ENCODE measurements around the gene CSPG4. TPM values are rescaled to one million over a fixed set of nuclear protein-coding genes. Genes with fewer than 3 reads are reported as not detected.
A peak's percentile ranks its signal among the peaks of the same experiment; 100 is the strongest.

Gene CSPG4
- total RNA-seq, 1 experiment from 2014 or later, result 0.20 TPM

DNA sequence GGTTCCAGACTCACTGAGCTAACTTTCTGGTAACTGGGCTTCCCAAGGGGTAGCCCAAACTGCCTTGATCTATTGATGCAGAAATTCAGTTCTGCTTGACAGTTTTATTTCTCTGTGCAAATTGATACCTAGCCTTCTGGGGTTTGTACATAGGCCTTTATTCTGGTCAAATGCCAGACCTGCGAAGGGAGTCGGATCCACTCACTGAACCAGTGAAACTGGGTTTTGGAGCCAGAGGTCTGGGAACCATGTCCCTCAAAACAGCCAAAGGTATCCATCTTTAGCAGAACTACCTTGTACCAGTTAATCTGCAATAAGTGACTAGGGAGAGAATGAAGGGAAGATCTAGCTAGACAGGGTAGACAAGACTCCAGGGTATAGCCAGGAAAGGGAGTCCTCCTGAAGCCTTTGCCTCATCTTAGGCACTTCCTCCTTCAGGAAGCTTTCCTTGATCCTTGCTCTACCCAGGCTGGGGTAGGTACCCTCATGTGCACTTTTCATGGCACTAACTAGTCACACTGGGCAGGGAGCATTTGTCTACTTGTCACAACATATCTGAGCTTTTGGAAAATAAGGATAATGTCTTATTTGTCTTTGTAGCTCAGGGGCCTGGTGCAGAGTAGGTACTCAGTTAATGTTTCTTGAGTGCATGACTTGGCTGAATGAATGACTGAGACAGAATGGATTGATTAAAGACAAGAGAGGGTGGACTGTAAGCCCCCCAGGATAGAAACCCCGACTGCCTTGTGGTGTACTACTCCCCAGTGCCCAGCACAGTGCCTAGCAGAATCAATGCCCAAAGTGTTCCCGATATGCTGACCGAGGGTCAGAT, 66.3 kb downstream of the CSPG4 start:
- H3K9me3 ChIP-seq, result no peaks in the 10 kb centered on the region
- POLR2A ChIA-PET, result interaction anchor here (0.5 to 1.5 kb wide), 4 partner anchors 26 to 1635 kb away, joined by 3 to 10 read pairs (median 4); partner anchors contain the start of gene SIN3A
- H3K4me1 Mint-ChIP-seq (ENCODE audit: low read depth, unreplicated experiment), result peaks cover 13% of the 10 kb centered on the region

DNA sequence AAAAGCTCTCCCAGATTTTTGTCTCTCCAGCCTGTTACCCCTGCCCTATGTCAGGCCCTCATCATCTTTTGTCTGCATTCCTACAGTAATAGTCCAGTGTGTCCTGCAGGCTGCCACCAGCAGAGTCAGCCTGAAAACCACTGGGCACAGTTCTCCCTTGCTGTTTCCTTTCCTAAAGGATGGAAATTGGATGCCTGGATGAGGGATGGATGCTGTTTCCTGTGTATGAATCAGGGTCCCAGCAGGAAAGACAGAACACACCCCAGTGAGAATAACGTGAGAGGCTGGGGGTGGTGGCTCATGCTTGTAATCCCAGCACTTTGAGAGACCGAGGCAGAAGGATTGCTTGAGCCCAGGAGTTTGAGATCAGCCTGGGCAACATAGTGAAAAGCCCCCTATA, 68.3 kb downstream of the CSPG4 start:
- H3K36me3 Mint-ChIP-seq (ENCODE audit: insufficient read depth, unreplicated experiment), result peaks cover 12% of the 10 kb centered on the region
- H3K9me3 Mint-ChIP-seq (ENCODE audit: unreplicated experiment), result no peaks in the 10 kb centered on the region
- TF ChIP-seq, protein P1, sequence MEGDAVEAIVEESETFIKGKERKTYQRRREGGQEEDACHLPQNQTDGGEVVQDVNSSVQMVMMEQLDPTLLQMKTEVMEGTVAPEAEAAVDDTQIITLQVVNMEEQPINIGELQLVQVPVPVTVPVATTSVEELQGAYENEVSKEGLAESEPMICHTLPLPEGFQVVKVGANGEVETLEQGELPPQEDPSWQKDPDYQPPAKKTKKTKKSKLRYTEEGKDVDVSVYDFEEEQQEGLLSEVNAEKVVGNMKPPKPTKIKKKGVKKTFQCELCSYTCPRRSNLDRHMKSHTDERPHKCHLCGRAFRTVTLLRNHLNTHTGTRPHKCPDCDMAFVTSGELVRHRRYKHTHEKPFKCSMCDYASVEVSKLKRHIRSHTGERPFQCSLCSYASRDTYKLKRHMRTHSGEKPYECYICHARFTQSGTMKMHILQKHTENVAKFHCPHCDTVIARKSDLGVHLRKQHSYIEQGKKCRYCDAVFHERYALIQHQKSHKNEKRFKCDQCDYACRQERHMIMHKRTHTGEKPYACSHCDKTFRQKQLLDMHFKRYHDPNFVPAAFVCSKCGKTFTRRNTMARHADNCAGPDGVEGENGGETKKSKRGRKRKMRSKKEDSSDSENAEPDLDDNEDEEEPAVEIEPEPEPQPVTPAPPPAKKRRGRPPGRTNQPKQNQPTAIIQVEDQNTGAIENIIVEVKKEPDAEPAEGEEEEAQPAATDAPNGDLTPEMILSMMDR (IDR thresholded peaks at IDR 0.05; ENCODE audit: insufficient read depth in 1 of 2, low read depth in 1 of 2, low read length in 1 of 2, severe bottlenecking in 1 of 2, unreplicated experiment in 1 of 2), result no peak
- no peaks in the 10 kb centered on the region for H3K27me3 Mint-ChIP-seq (ENCODE audit: insufficient read depth, unreplicated experiment)
- intact Hi-C loops (cut with micrococcal nuclease; ENCODE audit: unreplicated experiment), result loop anchor here (5.0 kb wide), 1 partner anchor 67 kb away; the partner anchor contains the start of gene PTPN9
- Histone ChIP-seq H3K36me3 (ENCODE audit: control insufficient read depth, insufficient read depth, low read length) (no peaks in the 10 kb centered on the region), H3K4me3 (ENCODE audit: low read depth, low read length) (no peak overlapping the region), H3K4me1 (peaks cover 19% of the 10 kb centered on the region), H3K9me3 (no peaks in the 10 kb centered on the region), H3K27me3 (replicated peaks; ENCODE audit: control insufficient read depth, insufficient read depth, low read length) (no peaks in the 10 kb centered on the region)
- H3K27ac Mint-ChIP-seq (ENCODE audit: unreplicated experiment), result no peak overlapping the region
- CTCF ChIA-PET, result no interaction called here
- no TSS peak for BruUV-seq (replicated peaks)
- peaks cover 7% of the 10 kb centered on the region for H3K4me1 Mint-ChIP-seq (ENCODE audit: low read depth, unreplicated experiment)
- no peak for DNase-seq
- POLR2A ChIA-PET, result no interaction called here
- no peak overlapping the region for H3K4me3 Mint-ChIP-seq (ENCODE audit: unreplicated experiment)

More for the DNA sequence above, 66.3 kb downstream of the CSPG4 start:
- no peaks in the 10 kb centered on the region for H3K27me3 Mint-ChIP-seq (ENCODE audit: insufficient read depth, unreplicated experiment)
- H3K36me3 ChIP-seq (ENCODE audit: control insufficient read depth, insufficient read depth, low read length), result peaks cover 1% of the 10 kb centered on the region; the same call in 1 of the 2 replicates
- CTCF ChIA-PET, result interaction anchor here (0.5 to 2.4 kb wide), 4 partner anchors 15 to 278 kb away, joined by 5 to 18 read pairs (median 13); partner anchors contain the start of gene MAN2C1
- H3K4me3 Mint-ChIP-seq (ENCODE audit: unreplicated experiment), result peak overlapping the region; percentile 75
- no peak for DNase-seq
- intact Hi-C loops (cut with micrococcal nuclease; ENCODE audit: unreplicated experiment), result no loop called here
- peaks cover 14% of the 10 kb centered on the region for H3K36me3 Mint-ChIP-seq (ENCODE audit: insufficient read depth, unreplicated experiment)
- no TSS peak for BruUV-seq (replicated peaks)
- TF ChIP-seq, protein P1 (IDR thresholded peaks at IDR 0.05; ENCODE audit: insufficient read depth in 1 of 2, low read depth in 1 of 2, low read length in 1 of 2, severe bottlenecking in 1 of 2, unreplicated experiment in 1 of 2), result no peak
- no peaks in the 10 kb centered on the region for H3K27me3 ChIP-seq (replicated peaks; ENCODE audit: control insufficient read depth, insufficient read depth, low read length)
- no peaks in the 10 kb centered on the region for H3K9me3 Mint-ChIP-seq (ENCODE audit: unreplicated experiment)
- H3K4me1 ChIP-seq, result peaks cover 33% of the 10 kb centered on the region
- peak overlapping the region; percentile 66 for H3K4me3 ChIP-seq (ENCODE audit: low read depth, low read length)
- H3K27ac Mint-ChIP-seq (ENCODE audit: unreplicated experiment), result peak overlapping the region; percentile 40

DNA sequence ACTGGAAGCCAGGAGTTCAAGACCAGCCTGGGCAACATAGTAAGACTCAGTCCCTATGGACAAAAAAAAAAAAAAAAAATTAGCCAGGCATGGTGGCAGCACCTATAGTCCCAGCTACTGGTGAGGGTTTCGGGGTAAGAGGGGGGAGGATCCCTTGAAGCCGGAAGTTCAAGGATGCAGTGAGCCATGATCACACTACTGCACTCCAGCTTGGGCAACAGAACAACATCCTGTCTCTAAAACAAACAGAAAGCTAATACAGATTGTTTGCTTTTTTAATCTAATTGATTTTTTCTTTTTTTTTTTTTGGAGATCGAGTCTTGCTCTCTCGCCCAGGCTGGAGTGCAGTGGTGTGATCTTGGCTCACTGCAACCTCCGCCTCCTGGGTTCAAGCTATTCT, 71.0 kb downstream of the CSPG4 start:
- Histone ChIP-seq H3K4me1 (peaks cover 14% of the 10 kb centered on the region; the same call in 1 of the 2 replicates), H3K27me3 (replicated peaks; ENCODE audit: control insufficient read depth, insufficient read depth, low read length) (no peaks in the 10 kb centered on the region), H3K9me3 (no peaks in the 10 kb centered on the region), H3K36me3 (ENCODE audit: control insufficient read depth, insufficient read depth, low read length) (no peaks in the 10 kb centered on the region), H3K4me3 (ENCODE audit: low read depth, low read length) (no peak overlapping the region)
- no peak for DNase-seq
- TF ChIP-seq, protein P1 (IDR thresholded peaks at IDR 0.05; ENCODE audit: insufficient read depth in 1 of 2, low read depth in 1 of 2, low read length in 1 of 2, severe bottlenecking in 1 of 2, unreplicated experiment in 1 of 2), result no peak
- ChIA-PET CTCF (interaction anchor here (0.8 kb wide), 1 partner anchor 16 kb away, joined by 4 read pairs; the partner anchor contains the start of gene SNUPN), POLR2A (no interaction called here)
- BruUV-seq (replicated peaks), result no TSS peak
- intact Hi-C loops (cut with micrococcal nuclease; ENCODE audit: unreplicated experiment), result loop anchor here (1.0 to 5.0 kb wide), 4 partner anchors 64 to 273 kb away; partner anchors contain the start of genes MAN2C1 and PTPN9
- H3K27ac Mint-ChIP-seq (ENCODE audit: unreplicated experiment), result no peak overlapping the region
- H3K9me3 Mint-ChIP-seq (ENCODE audit: unreplicated experiment), result no peaks in the 10 kb centered on the region
- H3K27me3 Mint-ChIP-seq (ENCODE audit: insufficient read depth, unreplicated experiment), result no peaks in the 10 kb centered on the region
- H3K4me3 Mint-ChIP-seq (ENCODE audit: unreplicated experiment), result no peak overlapping the region
- H3K36me3 Mint-ChIP-seq (ENCODE audit: insufficient read depth, unreplicated experiment), result peaks cover 16% of the 10 kb centered on the region
- peaks cover 7% of the 10 kb centered on the region for H3K4me1 Mint-ChIP-seq (ENCODE audit: low read depth, unreplicated experiment)
